Activated T-cell treated with anti-CD3 and anti-CD28 coated beads for 48 hours (primary cell): ENCODE measurements around the gene HSP90AA1.
A peak's percentile ranks its signal among the peaks of the same experiment; 100 is the strongest.
"Not testable (repeated sequence)": the region's sequence is repeated elsewhere in the genome, so short reads cannot be mapped to it uniquely, and the experiment has no call there.

Experiments
- DNase-seq: peaks from one replicate; pipeline ENCODE4 v3.0.0-alpha.2; 2020; ENCODE audit warnings: low read depth

HSP90AA1 gene

DNA sequence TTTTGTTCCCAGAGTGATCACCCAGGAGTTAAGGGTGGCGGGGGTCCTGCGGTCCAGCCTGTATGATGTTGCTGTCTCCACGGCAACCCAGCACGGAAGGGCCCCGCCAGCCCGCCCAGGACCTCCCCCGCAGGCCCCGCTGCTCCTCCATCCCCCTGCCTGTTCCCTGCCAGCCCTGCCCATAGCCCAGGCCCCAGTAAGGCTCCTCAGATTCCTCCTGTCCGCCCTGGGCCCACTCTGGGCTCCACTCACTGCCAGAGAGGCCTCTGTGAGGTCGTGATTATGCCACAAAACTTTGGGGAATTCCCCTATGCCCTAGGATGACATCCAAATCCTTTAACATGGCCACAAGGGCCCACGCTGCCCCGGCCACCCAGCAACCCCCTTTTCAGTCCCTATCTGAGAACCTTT, 20.8 kb downstream of the HSP90AA1 start:
- no peak for DNase-seq

DNA sequence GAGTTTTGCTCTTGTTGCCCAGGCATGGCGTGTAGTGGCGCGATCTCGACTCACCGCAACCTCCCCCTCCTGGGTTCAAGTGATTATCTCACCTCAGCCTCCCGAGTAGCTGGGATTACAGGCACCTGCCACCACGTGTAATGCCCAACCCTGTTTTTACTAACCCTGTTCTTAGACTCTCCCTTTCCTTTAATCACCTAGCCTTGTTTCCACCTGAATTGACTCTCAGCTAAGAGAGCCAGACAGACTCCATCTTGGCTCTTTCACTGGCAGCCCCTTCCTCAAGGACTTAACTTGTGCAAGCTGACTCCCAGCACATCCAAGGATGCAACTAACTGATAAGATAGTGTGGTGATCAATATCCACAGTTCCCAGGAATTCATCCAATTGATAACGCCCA, 22.3 kb downstream of the HSP90AA1 start:
- not testable (repeated sequence) for DNase-seq

DNA sequence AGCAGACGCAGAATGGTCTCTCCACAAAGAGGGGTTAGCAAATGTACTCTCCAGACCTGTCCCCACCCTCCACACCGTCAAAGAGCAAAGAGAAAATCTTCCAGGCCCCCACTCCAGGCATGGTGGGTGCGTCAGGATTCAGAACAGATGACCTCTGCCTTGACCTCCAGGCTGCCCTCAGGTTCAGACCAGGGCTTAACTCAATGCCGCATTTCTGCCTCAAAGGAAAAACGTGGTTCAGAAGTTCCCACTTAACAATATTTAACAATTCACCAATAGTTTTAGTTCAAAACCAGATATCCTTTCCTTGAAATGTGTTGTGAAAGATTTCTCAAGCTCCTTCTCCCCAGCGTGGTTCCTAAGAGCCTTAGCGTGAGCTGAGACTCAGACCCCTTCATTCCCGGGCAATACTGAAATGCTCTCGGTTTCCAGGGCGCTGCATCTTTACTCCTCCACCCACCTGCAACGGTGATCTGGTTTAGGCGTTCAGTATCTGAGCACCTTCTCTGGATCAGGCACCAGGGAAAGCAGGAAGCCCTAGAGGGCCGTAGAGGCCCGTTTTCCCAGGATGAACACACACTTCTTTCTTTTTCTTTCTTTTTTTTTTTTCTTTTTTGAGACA, 22.9 kb downstream of the HSP90AA1 start:
- DNase-seq, result no peak

DNA sequence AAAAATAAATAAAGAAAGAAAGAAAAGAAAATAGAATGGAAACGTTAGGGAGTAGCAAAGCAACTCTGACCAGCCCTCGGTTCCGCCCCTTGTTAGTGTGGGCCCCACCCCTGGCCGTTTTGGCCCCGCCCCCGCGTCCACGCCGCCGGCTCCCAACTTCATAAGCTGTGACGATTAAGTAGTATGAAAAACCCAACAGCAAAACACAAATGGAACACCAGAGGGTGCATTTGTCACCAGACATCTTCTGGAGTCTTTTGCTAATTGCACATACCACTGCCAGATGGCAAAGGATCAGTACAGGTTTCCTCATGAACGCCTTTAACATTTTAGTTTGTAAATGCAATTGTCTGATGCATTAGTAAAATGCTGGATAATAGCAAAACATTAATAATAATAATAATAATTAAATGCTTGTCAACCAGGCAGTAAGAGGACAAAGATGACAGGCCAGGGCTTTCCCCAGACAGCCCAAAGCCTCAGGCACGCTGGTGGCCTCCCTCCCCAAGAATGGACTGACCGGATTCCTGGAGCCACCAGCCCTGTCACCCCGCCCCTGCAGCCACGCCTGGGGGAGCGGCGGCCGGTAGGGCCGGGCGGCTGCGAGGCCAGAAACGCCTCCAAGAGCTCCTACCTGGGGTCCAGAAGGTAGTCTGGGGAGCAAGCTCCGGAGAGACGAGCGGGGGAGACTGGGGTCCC, 23.6 kb downstream of the HSP90AA1 start:
- DNase-seq, result peak; percentile 71

DNA sequence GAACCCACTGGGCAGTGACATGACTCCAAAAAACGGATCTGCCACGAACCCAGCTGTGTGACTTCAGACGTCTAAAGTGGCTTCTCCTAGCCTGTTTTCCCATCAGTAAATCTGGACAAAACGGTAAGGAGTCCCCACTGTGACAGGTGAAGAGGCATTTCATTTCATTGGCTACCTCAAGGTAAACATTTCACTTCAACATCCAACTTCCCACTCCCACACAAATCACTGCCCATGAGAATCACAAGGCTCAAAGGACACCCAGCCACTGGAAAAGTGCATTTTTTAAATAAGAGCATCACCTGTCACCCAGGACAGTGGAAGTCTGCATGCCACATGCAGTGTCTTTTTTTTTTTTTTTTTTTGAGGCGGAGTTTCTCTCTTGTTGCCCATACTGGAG, 27.9 kb downstream of the HSP90AA1 start:
- no peak for DNase-seq

DNA sequence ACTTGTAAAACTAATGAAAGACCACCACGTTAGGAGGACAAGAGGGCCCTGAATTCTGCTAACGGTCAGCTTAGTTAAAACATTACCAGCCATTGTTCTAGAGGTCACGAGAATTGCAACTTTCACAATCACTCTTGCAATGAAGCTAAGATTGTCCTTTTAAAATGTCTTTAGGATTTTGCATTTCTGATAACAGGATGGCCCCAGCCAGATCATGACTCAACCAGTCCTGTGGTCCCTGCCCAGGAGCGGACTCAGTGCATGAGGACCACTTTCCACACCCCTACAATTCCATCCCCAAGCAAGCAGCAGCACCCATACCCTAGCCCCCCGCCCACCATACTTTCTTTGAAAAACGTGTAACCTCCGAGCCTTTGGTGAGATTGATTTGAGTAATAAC, 28.7 kb downstream of the HSP90AA1 start:
- DNase-seq, result no peak

DNA sequence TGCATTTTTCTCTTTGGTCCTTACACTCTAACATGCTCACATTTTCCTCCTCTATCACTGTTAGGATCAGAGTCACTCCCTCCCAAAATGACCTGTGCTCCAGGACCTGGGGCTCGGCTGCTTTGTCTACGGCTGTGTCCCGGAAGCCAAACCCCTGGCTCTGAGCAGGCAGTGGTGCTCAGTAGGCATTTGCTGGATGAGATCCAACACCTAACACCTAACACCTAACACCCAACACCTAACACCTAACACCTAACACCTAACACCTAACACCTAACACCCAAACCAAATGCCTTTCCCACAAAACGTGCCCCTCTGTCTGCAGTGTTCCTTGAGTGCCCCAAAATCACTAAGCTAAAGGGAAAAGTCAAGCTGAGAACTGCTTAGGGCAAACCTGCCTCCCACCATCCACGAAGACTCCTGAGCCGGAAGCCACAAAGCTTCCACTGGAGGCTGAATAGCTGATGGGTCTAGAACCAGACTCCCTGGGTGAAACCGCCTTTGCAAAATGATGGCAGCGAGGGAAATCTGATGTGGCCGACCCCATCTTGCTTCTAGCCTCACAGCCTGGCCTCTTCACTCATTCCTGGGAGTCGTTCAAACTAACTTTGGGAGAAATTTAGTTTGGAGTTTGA, 29.2 kb downstream of the HSP90AA1 start:
- no peak for DNase-seq

DNA sequence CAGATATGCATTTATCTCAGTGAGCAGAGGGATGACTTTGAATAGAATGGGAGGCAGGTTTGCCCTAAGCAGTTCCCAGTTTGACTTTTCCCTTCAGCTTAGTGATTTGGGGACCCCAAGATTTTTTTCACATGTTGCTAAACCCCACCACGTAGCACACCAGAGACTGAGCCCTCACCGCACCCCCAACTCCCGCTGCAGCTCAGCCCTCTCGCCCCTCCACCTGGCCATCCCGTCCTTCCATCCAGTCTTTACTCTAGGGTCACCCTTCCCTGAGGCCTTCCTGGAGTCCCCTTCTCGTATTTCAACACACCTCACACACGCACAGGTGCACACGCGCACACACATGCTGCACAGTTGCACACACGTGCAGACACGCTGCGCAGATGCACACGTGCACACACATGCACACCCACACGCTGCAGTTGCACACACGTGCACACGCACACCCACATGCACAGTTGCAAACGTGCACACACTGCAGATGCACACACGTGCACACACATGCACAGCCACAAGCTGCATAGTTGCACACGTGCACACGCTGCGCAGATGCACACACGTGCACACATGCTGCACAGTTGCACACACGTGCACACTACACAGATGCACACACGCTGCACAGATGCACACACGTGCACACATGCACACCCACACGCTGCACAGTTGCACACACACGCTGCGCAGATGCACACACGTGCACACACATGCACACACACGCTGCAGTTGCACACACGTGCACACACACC, 30.0 kb downstream of the HSP90AA1 start:
- DNase-seq, result no peak

DNA sequence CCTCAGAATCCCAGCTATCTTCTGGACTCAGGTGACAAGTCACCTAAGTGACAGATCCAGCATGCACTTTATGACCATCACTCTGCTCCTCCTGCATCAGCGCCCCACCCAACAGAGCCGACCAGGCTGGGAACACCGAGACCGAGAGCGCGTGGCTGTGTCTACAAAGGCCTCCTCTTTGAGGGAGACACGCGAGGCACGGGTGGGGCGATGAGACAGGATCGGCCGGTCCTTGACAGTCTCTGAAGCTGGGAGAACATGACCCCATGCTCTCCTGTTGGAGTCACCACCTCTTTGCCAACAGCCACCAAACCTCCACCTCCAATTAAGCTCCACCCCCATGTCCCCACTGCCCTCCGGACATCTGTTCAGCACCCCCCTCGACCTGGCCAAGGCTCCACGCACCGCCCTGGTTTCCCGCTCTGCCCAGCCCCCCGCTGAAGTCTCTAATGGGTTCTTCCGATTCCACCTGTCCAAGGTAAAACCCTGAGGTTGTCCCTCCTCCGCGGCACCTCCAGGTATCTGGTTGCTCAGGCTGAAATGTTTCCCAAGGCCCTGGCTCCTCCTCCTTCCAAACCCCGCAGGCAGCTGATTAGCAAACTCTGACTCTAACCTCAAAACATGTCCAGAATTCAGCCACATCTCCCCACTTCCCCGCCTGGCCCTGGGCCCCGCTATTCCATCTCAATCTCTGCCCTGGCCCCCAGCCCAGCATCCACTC, 31.5 kb downstream of the HSP90AA1 start:
- no peak for DNase-seq

DNA sequence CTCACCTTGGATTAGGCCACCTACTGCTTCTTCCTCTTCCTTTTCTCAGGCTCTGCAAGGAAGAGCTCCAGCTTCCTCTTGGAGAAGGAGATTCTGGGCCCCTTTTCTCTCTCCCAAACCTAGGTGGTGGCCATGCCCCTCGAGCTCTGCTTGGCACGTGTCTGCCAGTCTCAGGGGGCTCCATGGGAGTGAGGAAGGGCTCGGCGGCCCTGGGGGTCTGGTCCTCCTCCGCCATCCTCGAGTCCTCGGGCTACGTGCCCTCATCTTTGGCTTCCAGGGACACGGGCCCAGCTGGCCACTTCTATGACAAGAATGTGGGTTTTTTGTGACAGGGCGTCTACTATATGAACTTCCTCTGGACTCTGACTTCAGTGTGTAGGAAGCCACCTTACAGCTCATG, 34.3 kb downstream of the HSP90AA1 start:
- no peak for DNase-seq

DNA sequence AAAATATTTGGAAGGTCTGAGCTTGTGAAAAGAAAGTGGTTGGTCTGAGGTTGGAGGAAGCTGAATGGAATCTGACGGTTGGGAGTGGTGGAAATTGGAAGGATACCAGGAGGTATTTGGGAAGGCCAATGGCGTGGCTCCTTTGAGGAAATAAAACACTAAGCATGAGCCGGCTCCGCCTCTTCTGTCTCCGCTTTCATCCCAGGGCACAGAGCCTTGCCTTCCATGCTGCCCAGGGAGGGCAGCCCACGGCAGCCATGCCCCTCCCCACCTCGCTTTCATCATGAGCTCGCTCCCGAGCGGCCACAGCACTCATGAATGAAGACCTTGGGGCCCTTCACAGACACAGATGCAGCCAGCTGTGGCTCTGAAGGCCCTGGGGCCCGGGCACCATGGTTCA, 36.2 kb downstream of the HSP90AA1 start:
- DNase-seq, result no peak

DNA sequence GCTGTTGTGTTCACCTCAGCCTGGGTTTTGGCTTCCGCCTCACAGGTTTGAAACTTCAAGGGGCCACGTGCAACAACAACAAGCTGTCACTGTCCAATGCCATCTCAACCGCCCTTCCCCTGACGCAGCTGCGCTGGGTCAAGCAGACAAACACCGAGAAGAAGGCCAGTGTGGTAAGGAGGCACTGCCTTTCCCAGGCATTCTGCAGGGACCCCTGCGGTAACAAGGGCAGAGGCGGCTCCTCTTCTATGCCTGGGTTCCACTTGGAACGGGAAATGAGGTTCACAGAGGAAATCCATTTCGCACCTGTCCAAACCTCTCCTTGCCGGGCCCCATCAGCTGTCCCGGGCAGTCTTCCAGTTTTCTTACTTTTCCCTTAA, 36.8 kb downstream of the HSP90AA1 start:
- no peak for DNase-seq

DNA sequence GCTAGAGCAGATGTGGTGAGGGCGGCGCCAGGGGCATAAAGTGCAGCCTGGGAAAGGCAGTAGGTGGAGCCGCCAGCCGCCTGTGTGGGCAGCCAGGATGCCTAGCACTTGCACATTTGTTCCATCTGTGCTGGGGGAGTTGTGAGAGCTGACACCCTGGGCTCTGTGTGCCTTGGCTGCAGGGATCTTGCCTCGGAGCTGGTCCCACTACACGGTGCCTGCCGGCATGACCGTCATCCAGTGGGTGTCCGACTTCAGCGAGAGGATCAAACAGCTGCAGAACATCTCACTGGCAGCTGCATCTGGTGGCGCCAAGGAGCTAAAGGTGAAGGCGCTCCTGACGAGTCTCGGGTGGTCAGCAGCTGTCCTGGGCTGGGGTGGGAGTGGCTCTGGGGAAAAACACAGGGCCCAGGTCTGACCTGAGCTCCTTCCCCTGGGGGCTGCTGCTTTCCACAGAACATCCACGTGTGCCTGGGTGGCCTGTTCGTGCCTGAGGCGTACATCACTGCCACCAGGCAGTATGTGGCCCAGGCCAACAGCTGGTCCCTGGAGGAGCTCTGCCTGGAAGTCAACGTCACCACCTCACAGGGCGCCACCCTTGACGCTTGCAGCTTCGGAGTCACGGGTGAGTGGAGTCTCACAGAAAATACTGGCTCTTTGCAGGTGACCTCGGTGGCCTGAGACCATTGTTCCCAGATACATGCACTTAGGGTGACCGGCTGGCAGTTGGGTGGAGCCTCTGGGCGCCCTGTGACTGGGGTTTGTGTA, 37.4 kb downstream of the HSP90AA1 start:
- DNase-seq, result no peak

DNA sequence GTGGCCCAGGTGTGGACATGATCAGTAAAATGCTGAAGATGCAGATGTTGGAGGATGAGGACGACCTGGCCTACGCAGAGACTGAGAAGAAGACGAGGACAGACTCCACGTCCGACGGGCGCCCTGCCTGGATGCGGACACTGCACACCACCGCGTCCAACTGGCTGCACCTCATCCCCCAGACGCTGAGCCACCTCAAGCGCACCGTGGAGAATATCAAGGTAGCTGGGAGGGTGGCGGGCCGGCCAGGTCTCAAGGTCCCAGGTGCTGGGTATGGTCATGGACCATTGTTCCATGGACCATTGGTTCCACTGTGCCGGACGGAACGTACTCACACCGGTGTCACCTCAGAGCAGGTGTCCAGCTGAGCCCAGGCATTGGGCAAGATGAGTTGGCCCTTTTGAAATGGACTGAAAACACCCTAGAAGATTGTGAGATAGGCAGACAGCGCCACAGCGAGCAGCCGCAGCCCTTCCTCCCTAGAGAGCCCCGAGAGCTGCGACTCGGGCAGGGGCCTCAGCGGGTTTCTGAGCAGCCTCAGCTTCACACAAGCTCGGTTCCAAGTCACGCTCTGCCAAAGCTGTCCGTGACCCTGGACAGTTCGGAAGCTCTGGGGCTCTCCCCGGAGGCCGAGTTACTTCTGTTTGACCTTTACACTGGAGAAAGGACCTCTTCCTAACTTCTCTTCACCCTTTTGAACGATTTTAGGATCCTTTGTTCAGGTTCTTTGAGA, 38.9 kb downstream of the HSP90AA1 start:
- no peak for DNase-seq

DNA sequence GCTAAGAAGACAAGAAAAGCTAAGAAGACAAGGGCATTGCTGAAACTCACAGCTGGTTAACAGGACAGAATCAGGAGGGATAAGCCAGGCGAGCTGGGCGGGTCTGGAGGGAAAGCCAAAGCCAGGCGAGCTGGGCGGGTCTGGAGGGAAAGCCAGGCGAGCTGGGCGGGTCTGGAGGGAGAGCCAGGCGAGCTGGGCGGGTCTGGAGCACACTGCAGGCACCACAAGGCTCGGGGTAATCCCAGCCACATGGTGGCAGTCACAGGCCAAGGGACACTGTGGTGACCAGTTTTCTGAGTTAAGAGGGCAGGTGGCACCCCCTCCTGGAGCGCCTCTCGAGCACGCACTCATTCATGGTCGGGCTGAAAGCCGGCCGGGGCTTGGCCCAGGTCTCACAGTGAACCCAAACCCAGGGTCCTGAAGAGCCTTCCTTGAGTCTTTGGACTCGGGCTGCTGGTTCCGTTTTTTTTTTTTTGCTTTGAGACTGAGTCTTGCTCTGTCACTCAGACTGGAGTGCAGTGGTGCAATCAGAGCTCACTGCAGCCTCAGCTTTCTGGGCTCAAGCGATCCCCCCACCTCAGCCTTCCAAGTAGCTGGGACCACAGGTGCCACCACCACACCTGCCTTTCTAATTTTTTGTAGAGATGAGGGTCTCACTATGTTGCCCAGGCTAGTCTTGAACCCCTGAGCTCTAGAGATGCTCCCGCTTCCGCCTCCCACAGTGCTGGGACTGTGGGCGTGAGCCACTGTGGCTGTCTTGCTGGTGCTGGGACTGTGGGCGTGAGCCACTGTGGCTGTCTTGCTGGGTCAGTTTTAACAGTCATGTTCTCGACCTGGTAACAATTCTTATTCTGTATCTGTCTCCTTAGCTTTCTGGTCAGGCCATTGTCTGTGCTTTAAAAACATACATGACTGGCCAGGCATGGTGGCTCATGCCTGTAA, 40.2 kb downstream of the HSP90AA1 start:
- DNase-seq, result peak; percentile 13

DNA sequence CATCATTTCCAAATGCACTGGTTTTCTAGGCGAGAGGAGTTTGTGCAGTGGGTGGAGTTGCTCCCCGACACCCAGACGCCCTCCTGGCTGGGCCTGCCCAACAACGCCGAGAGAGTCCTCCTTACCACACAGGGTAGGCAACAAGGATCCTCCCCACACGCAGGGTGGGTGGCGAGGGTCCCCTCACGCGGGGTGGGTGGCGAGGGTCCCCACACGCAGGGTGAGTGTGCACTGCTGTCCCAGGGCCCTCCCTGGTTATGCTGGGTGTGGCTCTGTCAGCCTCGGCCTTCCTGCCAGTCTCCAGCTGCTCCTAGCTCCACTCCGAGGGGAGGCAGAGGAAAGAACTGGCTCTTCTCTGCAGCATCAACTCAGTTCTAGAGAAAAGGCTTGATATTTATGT, 42.3 kb downstream of the HSP90AA1 start:
- DNase-seq, result no peak

DNA sequence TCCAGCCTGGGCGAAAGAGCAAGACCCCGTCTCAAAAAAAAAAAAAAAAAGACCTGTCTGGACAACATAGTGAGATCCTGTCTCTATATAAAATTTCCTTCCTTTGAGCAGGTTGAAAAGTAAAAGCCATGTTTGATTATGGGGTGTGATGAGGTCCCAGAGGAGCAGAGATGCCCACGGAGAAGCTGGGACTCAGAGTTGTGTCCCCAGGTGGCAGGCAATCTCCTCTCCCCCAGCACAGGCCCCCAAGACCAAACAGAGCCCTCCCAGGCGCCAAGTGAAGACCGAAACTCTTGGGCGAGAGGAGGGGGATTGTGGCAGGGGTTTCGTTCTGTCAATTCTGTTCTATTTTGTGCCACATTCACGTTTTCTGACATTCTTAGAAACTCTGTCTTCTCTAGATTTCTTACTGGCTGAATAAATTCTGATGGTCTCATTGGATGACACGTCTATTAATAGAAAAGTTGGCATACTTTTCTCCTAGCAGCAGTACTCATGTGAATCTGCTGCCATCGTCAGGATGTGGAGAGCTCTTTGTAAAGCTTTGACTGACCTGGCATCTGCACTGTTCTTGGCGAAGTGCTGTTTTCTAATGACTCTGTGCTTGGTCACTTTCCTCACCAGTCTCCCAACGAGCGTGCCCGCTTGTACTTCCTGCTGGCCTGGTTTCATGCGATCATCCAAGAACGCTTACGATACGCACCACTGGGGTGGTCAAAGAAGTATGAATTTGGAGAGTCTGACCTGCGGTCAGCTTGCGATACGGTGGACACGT, 43.4 kb downstream of the HSP90AA1 start:
- DNase-seq, result no peak

DNA sequence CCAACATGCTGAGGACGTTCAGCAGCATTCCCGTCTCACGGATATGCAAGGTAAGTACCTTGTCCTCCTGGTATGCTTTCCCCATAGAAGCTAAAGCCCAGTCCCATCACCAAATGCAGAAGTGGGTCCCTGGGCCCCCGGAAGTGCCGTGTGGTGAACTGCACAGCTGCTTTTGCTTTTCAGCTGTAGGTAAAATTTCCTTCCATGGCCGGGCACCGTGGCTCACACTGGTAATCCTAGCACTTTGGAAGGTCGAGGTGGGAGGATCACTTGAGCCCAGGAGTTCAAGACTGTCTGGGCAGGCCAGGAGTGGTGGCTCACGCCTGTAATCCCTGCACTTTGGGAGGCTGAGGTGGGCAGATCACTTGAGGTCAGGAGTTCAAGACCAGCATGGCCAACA, 44.1 kb downstream of the HSP90AA1 start:
- DNase-seq, result no peak

DNA sequence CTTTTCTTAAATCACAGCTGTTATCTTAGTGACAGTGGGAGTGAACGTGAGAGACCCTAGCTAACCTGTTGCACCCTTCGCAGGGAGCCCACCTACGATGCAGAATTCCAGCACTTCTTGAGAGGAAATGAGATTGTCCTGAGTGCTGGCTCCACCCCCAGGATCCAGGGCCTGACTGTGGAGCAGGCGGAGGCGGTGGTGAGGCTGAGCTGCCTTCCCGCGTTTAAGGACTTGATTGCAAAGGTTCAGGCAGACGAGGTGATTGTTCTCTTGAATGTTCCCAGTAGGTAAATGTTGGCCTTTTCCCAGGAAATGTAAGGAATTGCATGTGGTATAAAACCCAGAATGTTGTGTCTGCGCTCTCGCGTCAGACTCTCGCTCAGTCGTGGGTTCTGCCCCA, 46.7 kb downstream of the HSP90AA1 start:
- DNase-seq, result no peak
